ENCODE data around the gene PDK4.
"Not testable (repeated sequence)": the region's sequence is repeated elsewhere in the genome, so short reads cannot be mapped to it uniquely, and the experiment has no call there.

Gene PDK4

DNA sequence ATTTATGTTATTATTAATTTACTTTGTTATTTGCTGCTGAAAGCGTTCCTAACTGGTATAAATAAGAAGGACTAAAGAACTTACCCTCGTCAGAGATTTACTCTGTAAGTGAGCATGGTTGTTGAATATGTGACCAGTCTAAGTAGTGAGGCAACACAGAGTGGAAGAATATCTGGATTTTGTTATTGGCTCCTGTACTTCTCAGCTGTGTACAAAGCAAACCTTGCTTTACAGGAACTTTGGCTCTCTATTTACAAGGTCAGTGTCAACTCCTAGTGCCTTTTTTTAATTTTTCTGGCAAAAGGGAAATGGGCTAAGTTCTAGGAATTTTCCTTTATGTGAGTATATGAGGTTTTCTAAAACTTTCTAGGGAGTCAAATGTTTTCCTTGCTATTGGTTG lies 35.6 kb downstream of the PDK4 start:
- no peak for DNase-seq

DNA sequence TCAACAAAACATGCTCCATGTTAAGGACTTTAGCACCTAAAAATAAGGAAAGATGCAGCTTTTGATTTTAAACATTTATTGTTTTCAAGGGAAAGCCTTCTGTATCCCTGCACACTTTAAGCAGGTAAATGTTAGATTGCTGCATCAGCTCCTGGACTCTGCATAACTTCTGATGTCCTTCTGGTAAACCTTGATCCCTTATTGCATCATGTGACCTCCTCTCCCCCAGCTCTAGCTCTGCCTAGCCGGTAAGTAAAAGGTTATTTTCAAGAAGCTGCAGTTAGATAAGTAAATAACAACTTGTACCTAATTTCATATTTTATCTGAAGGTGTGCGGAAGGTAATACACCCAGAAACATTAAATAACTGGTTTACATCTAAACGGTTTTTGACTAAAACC lies 37.5 kb downstream of the PDK4 start:
- no peak for DNase-seq

DNA sequence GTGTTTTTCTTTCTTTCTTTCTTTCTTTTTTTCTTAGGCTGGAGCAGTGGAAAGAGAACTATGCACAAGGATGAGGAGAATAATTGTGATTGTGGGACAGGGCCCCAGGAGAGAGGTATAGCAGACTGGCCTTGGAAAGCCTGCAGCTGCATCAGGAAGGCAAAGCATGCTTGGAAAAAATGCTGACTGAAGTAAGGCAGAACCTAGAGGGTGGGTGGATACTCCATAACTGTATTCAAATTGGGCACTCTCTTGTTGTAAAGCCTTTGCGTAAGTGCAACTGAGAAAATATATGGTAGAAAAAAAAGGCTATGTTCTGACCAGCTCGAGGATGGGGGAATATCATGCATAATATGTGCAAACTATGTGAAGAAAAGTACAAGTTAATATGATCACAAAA lies 39.5 kb downstream of the PDK4 start:
- no peak for DNase-seq

DNA sequence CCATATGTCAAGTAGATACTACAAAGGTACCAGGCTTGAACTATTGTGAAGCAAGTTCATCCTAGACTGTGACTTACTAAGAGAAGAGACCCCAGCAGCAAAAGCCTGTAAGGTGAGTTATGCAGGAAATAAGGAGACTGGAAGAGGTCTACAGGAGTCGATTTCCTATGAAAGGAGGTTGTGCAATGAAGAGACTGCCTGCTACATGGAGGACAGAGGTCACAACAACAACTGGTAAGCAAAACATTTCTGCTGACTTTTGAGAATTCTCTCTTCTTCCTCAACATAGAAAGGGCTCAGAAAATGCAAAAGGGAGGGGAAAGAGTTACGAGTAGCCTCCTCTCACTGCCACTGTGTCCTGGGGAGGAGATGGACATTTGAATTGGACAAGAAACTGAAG lies 42.4 kb downstream of the PDK4 start:
- DNase-seq, result no peak

DNA sequence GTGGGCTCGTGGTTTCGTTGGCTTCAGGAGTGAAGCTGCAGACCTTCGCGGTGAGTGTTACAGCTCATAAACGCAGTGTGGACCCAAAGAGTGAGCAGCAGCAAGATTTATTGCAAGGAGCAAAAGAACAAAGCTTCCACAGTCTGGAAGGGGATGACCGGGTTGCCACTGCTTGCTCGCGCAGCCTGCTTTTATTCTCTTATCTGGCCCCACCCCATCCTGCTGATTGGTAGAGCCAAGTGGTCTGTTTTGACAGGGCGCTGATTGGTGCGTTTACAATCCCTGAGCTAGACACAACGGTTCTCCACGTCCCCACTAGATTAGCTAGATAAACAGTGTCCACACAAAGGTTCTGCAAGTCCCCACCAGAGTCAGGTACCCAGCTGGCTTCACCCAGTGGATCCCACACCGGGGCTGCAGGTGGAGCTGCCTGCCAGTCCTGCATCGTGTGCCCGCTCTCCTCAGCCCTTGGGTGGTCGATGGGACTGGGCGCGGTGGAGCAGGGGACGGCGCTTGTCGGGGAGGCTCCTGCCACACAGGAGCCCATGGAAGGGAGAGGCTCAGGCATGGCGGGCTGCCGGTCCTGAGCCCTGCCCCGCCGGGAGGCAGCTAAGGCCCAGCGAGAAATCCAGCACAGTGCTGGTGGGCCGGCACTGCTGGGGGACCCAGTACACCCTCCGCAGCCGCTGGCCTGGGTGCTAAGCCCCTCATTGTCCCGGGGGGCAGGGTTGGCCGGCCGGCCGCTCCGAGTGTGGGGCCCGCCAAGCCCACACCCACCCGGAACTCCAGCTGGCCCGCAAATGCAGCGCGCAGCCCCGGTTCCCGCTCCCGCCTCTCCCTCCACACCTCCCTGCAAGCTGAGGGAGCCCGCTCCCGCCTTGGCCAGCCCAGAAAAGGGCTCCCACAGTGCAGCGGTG lies 44.0 kb downstream of the PDK4 start:
- DNase-seq, result not testable (repeated sequence)

DNA sequence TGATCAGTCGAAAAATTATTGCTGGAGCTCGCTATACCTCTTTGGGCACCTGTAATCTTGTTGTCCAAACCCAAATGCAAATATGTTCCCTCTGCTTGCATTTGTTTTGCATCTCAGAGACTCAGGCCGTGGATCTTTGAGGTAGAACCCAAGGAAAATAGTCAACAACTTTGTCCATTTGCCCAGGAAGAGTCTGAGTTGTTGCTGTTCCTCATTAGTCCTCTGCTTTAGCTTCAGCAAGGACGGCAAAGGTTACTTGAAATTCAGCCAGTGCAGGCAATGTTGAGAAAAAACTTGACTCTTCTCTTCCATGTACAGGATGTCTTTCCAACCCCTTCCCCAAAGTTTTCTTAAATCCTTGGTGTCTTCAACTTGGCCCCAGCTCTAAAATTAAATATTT lies 45.8 kb downstream of the PDK4 start:
- no peak for DNase-seq

DNA sequence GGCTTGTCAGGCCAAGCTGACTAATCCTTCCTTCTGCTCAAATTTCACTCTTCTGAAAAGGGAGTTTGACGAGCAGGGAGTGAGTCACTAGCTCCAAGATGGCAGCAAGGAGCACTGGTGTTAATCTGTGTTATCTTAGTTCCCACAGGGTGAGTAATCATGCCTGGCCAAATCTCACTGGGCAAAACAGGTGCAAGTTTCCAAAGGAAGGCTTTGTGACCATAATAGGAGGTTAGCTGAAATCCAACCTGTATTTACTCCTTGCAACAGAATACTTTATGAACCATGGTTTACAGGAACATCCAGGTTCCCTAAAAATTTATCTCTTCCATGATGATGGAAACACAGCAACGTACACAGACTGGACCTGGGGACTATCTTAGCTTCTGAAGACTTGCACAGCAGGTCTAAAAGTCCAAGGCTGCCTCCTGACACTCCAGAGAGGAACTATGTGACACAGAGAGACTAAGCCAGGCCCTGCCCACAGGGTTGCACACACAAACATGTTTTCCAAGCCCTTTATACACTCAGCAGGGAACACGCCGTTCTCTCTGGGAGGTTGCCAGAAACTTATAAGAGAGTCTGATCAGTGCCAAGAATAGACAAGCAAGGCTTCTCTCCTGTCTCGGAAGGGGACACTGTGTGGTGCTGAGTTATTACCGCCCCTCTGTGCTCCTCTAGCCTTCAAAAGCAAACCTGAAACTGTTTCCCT lies 46.3 kb downstream of the PDK4 start:
- DNase-seq, result no peak

DNA sequence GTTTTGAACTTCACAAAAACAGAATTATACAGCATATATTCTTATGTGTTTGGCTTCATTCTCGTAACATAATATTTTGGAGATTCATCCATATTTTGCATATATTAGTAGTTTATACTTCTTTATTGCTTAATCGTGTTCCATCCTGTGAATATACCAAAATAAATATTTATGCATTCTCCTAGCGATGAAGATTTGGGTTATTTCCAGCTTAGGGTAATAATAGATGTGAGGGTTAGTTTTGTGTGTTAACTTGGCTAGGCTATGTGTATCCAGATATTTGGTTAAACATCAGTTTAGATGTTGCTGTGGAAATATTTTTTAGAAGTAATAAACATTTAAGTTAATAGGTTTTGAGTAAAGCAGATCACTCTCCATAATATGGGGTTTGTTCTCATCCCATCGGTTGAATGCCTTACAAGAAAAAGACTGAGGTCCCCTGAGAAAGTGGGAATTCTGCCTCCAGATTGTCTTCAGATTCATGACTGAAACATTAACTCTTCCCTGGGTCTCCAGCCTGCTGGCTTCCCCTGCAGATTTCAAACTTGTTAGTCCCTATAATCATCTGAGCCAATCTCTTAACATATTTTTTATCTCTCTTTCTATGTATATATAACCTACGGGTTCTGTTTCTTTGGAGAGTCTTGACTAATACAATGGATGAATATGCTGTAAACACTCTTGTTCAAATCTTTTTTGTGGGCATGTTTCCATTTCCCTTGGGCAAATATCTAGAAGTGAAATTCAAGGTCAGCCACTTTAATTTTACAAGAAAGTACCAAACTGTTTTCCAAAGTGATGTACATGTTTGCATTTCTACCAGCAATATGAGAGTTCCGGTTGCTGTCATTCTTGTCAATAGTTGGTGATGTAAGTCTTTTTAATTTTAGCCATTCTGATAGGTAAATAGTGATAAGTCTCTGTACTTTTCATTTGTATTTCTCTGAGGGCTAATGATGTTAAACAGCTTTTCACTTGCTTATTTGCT lies 48.7 kb downstream of the PDK4 start:
- no peak for DNase-seq

DNA sequence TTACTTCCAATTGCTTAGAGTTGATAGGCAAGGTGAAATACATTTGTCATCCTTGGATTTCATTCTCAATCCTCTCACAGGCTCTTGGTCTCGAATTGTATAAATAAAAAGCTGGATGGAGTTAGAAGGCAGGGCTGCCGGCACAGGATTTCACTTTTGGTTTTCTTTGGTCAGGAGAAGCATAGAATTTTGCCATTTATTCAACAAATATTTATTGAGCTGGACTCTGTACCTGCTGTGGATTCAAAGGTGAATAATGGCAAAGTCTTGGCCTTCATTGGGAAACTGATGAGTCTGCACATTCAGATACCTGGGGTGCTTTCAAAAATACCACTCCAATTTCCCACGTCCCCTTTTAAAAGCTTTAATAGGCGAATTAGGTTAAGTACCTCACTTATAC lies 49.7 kb downstream of the PDK4 start:
- no peak for DNase-seq

DNA sequence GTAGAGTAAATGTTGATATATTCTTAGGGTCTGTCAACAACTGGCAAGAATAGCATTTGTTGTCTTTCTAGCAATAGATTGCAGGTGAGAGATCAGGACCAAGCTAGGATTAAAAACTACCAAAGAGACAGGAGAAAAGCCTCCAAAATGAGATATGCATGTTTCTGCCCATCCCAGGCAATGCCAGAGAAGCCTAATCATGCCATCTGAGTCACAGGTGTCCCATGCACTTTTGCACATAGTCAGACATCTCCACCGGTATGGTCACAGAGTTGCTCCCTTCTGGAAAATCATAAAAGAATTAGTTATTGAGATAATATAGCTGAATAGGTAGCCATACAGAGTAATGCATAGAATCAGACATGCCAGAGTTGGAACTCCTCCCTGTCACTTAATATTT lies 50.6 kb downstream of the PDK4 start:
- no peak for DNase-seq

DNA sequence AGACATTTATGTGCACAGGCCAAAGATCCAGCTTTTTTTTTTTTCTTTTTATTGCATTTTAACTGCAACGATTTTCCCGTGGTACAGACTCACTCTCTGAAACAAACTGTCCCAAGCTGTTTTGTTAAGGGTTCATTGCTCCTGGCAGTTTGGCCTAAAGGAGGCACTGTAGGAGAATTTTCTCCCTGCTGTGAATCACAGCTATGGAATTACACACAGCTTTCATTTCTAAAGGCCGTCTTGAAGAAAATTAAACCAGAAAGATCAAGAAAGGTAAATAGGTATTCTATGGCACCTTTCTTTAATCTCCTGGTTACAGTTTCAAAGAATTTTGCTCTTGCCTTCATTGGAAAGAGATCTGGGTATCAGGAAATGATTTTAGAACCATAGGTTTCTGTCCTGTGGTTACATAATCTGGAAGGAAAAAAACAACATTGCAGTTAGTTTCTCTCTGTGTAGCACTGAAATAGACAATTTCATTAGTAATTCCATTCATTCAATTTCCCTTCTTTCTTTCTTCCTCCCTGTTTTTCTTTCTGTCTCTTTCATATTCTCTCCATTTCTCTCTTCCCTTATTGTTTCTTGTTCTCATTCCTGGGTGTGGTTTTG lies 51.2 kb downstream of the PDK4 start:
- no peak for DNase-seq

DNA sequence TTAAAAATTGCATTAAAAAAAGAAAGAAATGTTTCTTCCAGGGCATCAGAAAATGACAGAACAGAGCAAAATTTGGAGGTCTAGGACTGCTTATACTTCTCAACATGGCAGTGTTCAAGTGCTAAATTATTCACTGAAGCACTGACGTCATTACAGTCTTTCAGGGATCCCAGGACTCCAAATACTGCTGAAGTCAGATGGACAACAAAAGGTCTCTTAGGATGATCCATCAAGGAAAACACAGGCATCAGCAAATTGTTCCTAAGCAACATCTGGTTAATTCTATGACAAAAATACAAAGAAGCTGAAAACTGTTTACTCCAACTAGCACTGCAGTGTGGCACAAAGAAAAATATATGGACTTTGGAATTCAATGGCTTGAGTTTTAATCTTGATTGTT lies 52.1 kb downstream of the PDK4 start:
- no peak for DNase-seq

DNA sequence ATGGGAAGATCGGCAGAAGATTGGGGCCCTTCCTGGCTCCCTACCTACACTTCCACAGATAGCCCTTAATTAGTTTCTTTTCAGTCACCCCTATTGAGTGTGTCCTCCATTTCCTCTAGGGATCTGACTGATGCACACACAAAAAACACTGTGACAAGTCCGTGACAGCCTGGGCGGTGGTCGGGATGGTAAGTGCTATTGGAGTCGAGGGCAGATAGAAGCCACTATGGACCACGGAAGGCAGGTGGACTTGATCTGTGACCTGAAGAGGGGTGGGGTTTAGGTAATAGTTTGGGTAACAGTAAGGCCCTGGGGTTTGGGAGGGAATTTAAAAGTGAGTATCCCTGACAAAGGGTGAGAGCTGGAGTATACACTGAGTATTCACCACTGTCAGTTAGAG lies 53.0 kb downstream of the PDK4 start:
- DNase-seq, result no peak

DNA sequence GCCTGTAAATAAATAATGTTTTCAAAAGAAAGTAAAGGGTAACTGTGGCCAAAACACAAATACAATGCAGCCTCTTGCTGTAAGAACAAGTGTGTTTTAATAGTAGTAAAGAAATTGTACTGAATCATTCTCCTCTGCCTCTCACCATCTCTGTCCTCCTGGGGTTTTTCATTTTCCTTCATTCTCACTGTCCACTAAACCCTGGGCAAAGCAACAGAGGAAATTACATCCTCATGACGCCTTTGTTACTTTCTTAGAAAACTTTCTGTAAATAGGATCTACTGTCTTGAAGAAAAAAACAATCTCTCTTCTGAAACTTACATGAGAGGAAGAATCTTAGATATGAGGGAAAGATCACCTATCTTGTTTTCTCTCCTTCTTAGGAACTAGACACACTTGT lies 56.0 kb downstream of the PDK4 start:
- DNase-seq, result no peak

DNA sequence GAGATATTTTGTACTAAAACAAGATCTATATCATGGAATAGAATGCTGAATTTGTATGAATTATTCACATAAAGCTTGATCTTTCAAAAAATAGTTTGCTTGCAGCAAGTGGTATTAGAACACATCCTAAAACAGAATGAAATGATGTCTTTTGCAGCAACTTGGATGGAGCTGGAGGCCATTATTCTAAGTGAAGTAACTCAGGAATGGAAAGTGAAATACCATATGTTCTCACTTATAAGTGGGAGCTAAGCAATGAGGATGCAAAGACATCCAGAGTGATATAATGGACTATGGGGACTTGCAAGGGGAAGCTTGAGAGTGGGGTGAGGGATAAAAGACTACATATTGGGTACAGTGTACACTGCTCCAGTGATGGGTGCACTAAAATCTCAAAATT lies 56.9 kb downstream of the PDK4 start:
- no peak for DNase-seq

DNA sequence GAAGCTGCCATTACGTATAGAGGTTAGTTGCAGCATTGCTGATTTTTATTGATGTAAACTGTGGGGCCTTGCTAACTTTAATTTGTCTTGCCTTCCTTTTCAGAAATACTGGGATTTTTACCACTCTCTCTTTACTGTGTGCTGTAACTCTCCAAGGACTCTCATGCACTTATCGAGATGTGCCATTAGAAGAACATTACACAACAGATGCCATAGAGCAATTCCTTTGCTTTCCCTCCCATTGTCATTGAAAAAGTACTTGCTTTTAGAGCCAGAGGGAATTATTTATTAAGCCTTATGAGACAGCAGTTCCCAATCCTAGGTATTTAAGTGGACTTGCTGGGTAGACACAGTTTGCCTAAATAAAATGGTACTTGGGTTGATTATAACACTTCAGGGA lies 58.8 kb downstream of the PDK4 start:
- no peak for DNase-seq

DNA sequence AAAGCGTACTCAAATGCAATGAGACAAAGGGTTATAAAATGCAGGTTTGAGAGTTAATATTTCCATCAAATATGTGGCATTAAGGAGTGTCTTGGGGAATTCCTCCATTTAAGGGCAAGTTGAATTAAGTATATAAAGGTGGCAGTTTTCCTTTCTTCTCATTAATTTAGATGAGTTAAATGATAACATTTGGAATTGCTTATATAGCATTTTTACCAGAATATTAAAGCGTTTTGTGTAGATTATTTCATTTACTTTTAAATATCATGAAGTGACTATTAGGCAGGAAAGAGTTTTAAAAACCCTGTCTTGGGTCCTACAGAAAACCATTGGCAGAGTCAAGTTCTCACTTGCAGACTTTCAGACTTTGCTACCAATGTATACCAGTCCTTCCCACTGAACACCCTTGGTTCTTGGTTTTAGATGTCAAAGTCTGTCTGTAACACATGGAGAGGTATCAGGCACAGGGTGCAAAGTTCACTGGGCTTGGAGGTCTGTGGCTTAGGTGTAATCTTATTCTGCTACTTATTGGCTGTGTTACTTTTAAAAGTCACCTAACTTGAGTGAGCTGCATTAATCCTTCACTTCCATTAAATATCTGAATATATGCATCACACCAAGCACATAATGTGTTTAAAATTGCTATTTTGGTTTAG lies 59.5 kb downstream of the PDK4 start:
- DNase-seq, result no peak

DNA sequence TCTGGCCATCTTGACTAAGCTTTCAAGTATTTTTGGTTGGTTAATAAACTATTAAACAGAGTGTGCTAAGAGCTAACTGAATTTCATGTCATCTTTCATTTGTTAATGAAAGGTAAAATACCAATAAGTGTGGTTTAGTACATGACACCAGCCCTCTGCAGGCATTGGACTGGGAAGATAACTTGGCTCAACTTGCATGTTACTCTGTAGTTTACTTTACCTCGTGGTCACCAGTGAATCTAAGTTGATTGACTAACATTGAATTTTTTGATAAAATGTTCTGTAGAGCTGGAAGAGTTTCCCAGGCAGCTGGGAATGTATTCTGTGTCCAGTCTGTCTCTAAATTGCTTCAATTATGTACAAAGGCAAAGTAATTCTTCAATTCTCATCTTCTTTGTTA lies 60.7 kb downstream of the PDK4 start:
- no peak for DNase-seq

DNA sequence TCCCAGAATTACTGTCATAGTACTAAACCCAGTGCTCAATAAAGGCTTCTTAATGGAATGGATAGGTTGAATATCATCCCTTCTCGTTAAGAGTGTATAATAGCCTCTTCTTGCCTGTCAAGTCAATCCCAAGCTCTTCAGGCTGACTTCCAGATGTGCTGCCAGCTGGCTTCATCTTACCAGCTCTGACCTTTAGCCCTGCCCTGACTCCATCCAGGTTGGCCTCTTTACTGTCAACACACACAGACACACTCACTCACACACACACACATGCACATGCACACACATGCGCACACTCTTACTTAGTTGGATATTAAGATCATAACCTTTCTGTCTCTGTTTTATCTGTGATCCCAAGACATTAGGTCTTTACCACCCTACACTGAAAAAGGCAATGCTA lies 61.5 kb downstream of the PDK4 start:
- no peak for DNase-seq
